ENCODE data around the gene OGDHL. TPM values are rescaled to one million over a fixed set of nuclear protein-coding genes. Genes with fewer than 3 reads are reported as not detected.
"Not testable (repeated sequence)": the region's sequence is repeated elsewhere in the genome, so short reads cannot be mapped to it uniquely, and the experiment has no call there.

OGDHL gene
- polyA plus RNA-seq, 1 donor = 0.26 TPM

- no peak for DNase-seq
These were observed 23.3 kb downstream of the OGDHL start for GRCh38 chr10:49738616-49739360.

- DNase-seq = no peak
These were observed 24.5 kb downstream of the OGDHL start for GRCh38 chr10:49737474-49738201.

- DNase-seq = no peak
These were observed 25.5 kb downstream of the OGDHL start for GRCh38 chr10:49736564-49737113.

- DNase-seq = no peak
These were observed 26.1 kb downstream of the OGDHL start for GRCh38 chr10:49735848-49736563.

GRCh38 chr10:49735161-49735560 lies 27.0 kb downstream of the OGDHL start:
- DNase-seq = no peak

- no peak for DNase-seq
These were observed 27.4 kb downstream of the OGDHL start for GRCh38 chr10:49734676-49735075.

GRCh38 chr10:49733866-49734265 lies 28.3 kb downstream of the OGDHL start:
- DNase-seq = no peak

- no peak for DNase-seq
These were observed 35.5 kb downstream of the OGDHL start for GRCh38 chr10:49726593-49726992.

GRCh38 chr10:49715157-49715556 lies 47.0 kb downstream of the OGDHL start:
- not testable (repeated sequence) for DNase-seq

- no peak for DNase-seq
These were observed 48.9 kb downstream of the OGDHL start for GRCh38 chr10:49713266-49713665.

GRCh38 chr10:49711481-49711880 lies 50.6 kb downstream of the OGDHL start:
- no peak for DNase-seq

- no peak for DNase-seq
These were observed 51.2 kb downstream of the OGDHL start for GRCh38 chr10:49710966-49711365.

- DNase-seq = no peak
These were observed 52.2 kb downstream of the OGDHL start for GRCh38 chr10:49709934-49710333.

GRCh38 chr10:49707585-49707984 lies 54.5 kb downstream of the OGDHL start:
- no peak for DNase-seq

- DNase-seq = no peak
These were observed 61.1 kb downstream of the OGDHL start for GRCh38 chr10:49700997-49701396.

GRCh38 chr10:49700211-49700610 lies 61.9 kb downstream of the OGDHL start:
- no peak for DNase-seq

GRCh38 chr10:49698679-49699078 lies 63.4 kb downstream of the OGDHL start:
- DNase-seq = no peak

- DNase-seq = no peak
These were observed 65.8 kb downstream of the OGDHL start for GRCh38 chr10:49696311-49696710.

GRCh38 chr10:49694466-49694865 lies 67.7 kb downstream of the OGDHL start:
- DNase-seq = no peak

GRCh38 chr10:49691588-49691987 lies 70.5 kb downstream of the OGDHL start:
- DNase-seq = no peak

GRCh38 chr10:49690698-49691356 lies 71.3 kb downstream of the OGDHL start:
- no peak for DNase-seq

GRCh38 chr10:49689882-49690510 lies 72.1 kb downstream of the OGDHL start:
- DNase-seq = no peak

Data from hindlimb muscle (tissue), 1 donor.